Keratinocyte (primary cell): Measurements from ENCODE around the gene PLA2R1. TPM values are rescaled to one million over a fixed set of nuclear protein-coding genes. Genes with fewer than 3 reads are reported as not detected.
A peak's percentile ranks its signal among the peaks of the same experiment; 100 is the strongest.

Experiments
- DNase-seq: peaks from one replicate; pipeline ENCODE4 v3.0.0-alpha.2; 2011; ENCODE audit warnings: low read depth, missing footprints, low spot score
- FAIRE-seq: peaks from 2 replicates; lab custom pipeline; 2011; peaks lifted over from hg19 to GRCh38; lab: Jason Lieb, UNC
- H2AFZ ChIP-seq: 2 replicates; pipeline ENCODE4 v1.6.0; 2012; ENCODE audit warnings: low read length, control low read depth, inconsistent platforms; ENCODE audit not compliant: control insufficient read depth
- H3K27ac ChIP-seq: 2 replicates; pipeline ENCODE4 v1.5.1; 2011; ENCODE audit warnings: low read length; ENCODE audit not compliant: control insufficient read depth, insufficient read depth
- H3K27me3 ChIP-seq: 3 replicates; pipeline ENCODE4 v1.6.0; 2011; ENCODE audit warnings: low read length; ENCODE audit not compliant: control insufficient read depth, insufficient read depth; ENCODE audit errors: extremely low read depth
- H3K36me3 ChIP-seq, 2 experiments: 2 replicates in 1 of 2; 3 replicates in 1 of 2; pipeline ENCODE4 v1.5.1; 2011; ENCODE audit warnings: low read length in 2 of 2, mild to moderate bottlenecking in 1 of 2; ENCODE audit not compliant: control insufficient read depth in 2 of 2, insufficient read depth in 2 of 2; ENCODE audit errors: extremely low read depth in 1 of 2
- H3K4me1 ChIP-seq: 3 replicates; pipeline ENCODE4 v1.5.1; 2011; ENCODE audit warnings: low read length; ENCODE audit not compliant: control insufficient read depth, insufficient read depth; ENCODE audit errors: extremely low read depth
- H3K4me2 ChIP-seq: 3 replicates; pipeline ENCODE4 v1.6.0; 2011; ENCODE audit warnings: low read depth, low read length; ENCODE audit not compliant: control insufficient read depth, insufficient read depth; ENCODE audit errors: extremely low read depth
- H3K4me3 ChIP-seq, 3 experiments: fragments of 200-600 bp in 1 of 3; sonication (generic) in 1 of 3; 2 replicates in 2 of 3; 3 replicates in 1 of 3; pipeline ENCODE4 v1.5.1; 2011 to 2016; ENCODE audit warnings: low read length in 3 of 3, mild to moderate bottlenecking in 3 of 3, control low read depth in 2 of 3, inconsistent platforms in 1 of 3, low read depth in 1 of 3, mixed read lengths in 1 of 3, mixed run types in 1 of 3, moderate library complexity in 1 of 3; ENCODE audit not compliant: control insufficient read depth in 2 of 3, insufficient read depth in 2 of 3; ENCODE audit errors: extremely low read depth in 1 of 3
- H3K79me2 ChIP-seq: 2 replicates; pipeline ENCODE4 v1.6.0; 2012; ENCODE audit warnings: low read length; ENCODE audit not compliant: control insufficient read depth, insufficient read depth
- H3K9ac ChIP-seq: 3 replicates; pipeline ENCODE4 v1.6.0; 2011; ENCODE audit warnings: low read length; ENCODE audit not compliant: control insufficient read depth, insufficient read depth; ENCODE audit errors: extremely low read depth
- H3K9me1 ChIP-seq: 3 replicates; pipeline ENCODE4 v1.6.0; 2011; ENCODE audit warnings: low read length; ENCODE audit not compliant: control insufficient read depth, insufficient read depth; ENCODE audit errors: extremely low read depth
- H3K9me3 ChIP-seq: 2 replicates; pipeline ENCODE4 v1.5.1; 2012; ENCODE audit warnings: low read depth, low read length; ENCODE audit not compliant: control insufficient read depth
- H4K20me1 ChIP-seq: 3 replicates; pipeline ENCODE4 v1.6.0; 2011; ENCODE audit warnings: low read length; ENCODE audit not compliant: control insufficient read depth, insufficient read depth; ENCODE audit errors: extremely low read depth
- EZH2 ChIP-seq: IDR thresholded peaks from one replicate; pipeline ENCODE4 v1.6.1; 2012; ENCODE audit warnings: inconsistent platforms, mild to moderate bottlenecking, low read length, moderate library complexity
- dilution Hi-C: fragments of 300-500 bp; cut with MboI; formaldehyde crosslinking; loops from one replicate; pipeline ENCODE4 v1.7.0; 2020; ENCODE audit warnings: low sequenced_read_pairs; ENCODE audit not compliant: extremely low pct_ligation_motif_present
- polyA plus RNA-seq, 5 experiments: library from polyadenylated mRNA; depleted of rRNA in 3 of 5; stranded (reverse) in 3 of 5; stranded (forward) in 1 of 5; unstranded in 1 of 5; fragments of >200 nt; gene quantifications; 1 replicate in 1 of 5; 2 replicates in 3 of 5; 3 replicates in 1 of 5; pipeline versions ENCODE4 v1.2.1 to v1.2.3, GENCODE V29; 2011 to 2012; ENCODE audit warnings: missing spikeins in 2 of 5, low read depth in 1 of 5, low replicate concordance in 1 of 5
- TF ChIP-seq, protein P1 (sequence below), 3 experiments: IDR thresholded peaks in 1 of 3; conservative IDR thresholded peaks in 1 of 3; optimal IDR thresholded peaks in 1 of 3; 2 replicates in 2 of 3; 3 replicates in 1 of 3; pipeline versions ENCODE3 to v1.5.1; 2011; ENCODE audit warnings: low read length in 3 of 3, mild to moderate bottlenecking in 3 of 3, moderate library complexity in 2 of 3, control low read depth in 1 of 3, inconsistent platforms in 1 of 3; ENCODE audit not compliant: insufficient read depth in 2 of 3; ENCODE audit errors: extremely low read depth in 1 of 3

The PLA2R1 gene
- polyA plus RNA-seq, 1 donor (not counting 4 experiments of a cell fraction or from before 2014, with no cell fraction given): 12.3 TPM

DNA sequence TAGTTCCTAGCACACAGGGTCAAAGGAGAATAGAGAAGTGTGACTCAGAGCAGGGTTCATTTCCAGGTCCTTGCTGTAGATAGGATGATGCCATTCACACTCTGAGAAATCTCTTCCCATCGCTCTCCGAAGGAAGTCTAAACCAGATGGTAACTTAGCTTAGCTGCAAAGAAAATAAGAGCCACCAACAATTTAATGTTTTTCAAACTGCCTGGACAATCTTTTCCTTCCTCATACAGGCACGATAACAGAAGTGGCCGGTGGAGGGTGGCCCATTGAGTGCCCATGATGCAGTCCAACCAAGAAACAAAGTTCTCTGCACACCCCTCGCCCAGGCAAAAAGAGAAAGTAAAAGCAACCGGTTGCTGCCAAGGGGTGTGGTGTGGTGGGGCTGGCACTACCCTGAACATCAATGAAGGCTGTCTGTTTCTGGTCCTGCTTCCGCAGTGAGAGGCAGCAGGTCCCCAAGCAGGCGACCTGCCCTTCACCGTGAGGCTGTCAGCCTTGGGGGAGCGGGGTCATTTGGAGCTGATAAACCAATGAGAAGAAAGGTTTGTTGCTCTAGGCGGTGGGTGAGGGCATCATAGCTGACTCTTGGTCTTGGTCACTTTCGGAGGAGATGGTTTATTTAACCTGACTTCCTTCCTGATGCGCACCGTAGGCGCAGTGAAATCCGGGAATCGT lies 158.8 kb downstream of the PLA2R1 start:
- no peak for DNase-seq
- dilution Hi-C loops: no loop called here
- no peaks in the 10 kb centered on the region for H3K9me1 ChIP-seq
- no peaks in the 10 kb centered on the region for H3K9me3 ChIP-seq
- H4K20me1 ChIP-seq: no peaks in the 10 kb centered on the region
- no peak overlapping the region for H3K9ac ChIP-seq
- no peaks in the 10 kb centered on the region for H3K79me2 ChIP-seq
- H3K27me3 ChIP-seq: peaks cover 5% of the 10 kb centered on the region
- H2AFZ ChIP-seq: peak overlapping the region; percentile 62
- H3K4me2 ChIP-seq: peak overlapping the region; percentile 82
- no peak for FAIRE-seq
- peak overlapping the region in 2 of 3 experiments; percentile 1 to 32 for H3K4me3 ChIP-seq
- no peak overlapping the region for H3K27ac ChIP-seq
- TF ChIP-seq, protein P1, sequence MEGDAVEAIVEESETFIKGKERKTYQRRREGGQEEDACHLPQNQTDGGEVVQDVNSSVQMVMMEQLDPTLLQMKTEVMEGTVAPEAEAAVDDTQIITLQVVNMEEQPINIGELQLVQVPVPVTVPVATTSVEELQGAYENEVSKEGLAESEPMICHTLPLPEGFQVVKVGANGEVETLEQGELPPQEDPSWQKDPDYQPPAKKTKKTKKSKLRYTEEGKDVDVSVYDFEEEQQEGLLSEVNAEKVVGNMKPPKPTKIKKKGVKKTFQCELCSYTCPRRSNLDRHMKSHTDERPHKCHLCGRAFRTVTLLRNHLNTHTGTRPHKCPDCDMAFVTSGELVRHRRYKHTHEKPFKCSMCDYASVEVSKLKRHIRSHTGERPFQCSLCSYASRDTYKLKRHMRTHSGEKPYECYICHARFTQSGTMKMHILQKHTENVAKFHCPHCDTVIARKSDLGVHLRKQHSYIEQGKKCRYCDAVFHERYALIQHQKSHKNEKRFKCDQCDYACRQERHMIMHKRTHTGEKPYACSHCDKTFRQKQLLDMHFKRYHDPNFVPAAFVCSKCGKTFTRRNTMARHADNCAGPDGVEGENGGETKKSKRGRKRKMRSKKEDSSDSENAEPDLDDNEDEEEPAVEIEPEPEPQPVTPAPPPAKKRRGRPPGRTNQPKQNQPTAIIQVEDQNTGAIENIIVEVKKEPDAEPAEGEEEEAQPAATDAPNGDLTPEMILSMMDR (optimal IDR thresholded peaks at IDR 0.05 in 1 of 3, IDR thresholded peaks at IDR 0.05 in 1 of 3, conservative IDR thresholded peaks at IDR 0.05 in 1 of 3; ENCODE audit: extremely low read depth in 1 of 3, insufficient read depth in 2 of 3, low read length in 3 of 3): no peak
- TF ChIP-seq EZH2: no peak
- H3K4me1 ChIP-seq: peaks cover 4% of the 10 kb centered on the region
- no peaks in the 10 kb centered on the region for H3K36me3 ChIP-seq

DNA sequence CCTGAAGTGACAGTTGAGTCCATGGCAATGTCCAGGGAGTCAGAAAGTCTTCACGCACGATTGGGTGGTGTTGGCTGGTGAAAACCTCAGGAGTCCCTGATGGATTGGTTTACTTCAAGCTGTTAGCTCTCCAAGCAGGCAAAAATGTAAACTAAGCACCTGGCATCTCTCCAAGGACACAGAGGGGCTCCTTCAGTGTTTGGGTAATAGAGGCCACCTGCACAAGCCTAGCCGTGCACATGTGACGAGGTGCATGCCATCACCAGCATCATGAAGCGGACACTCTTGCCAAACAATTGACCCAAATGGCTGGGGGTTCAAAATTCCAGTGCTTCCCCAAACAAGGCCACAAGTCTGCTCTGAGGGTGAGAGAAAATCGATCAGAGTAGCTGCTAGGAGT lies 159.7 kb downstream of the PLA2R1 start:
- H3K36me3 ChIP-seq: no peaks in the 10 kb centered on the region
- no peak overlapping the region for H2AFZ ChIP-seq
- no peak overlapping the region for H3K4me3 ChIP-seq
- H3K27me3 ChIP-seq: peaks cover 5% of the 10 kb centered on the region
- no peak overlapping the region for H3K9ac ChIP-seq
- TF ChIP-seq EZH2: no peak
- TF ChIP-seq, protein P1 (optimal IDR thresholded peaks at IDR 0.05 in 1 of 3, IDR thresholded peaks at IDR 0.05 in 1 of 3, conservative IDR thresholded peaks at IDR 0.05 in 1 of 3; ENCODE audit: extremely low read depth in 1 of 3, insufficient read depth in 2 of 3, low read length in 3 of 3): no peak
- no peaks in the 10 kb centered on the region for H3K9me1 ChIP-seq
- H3K9me3 ChIP-seq: no peaks in the 10 kb centered on the region
- DNase-seq (no peak), FAIRE-seq (no peak)
- no peak overlapping the region for H3K27ac ChIP-seq
- H3K4me2 ChIP-seq: no peak overlapping the region
- dilution Hi-C loops: no loop called here
- peaks cover 4% of the 10 kb centered on the region for H3K4me1 ChIP-seq
- no peaks in the 10 kb centered on the region for H3K79me2 ChIP-seq
- H4K20me1 ChIP-seq: no peaks in the 10 kb centered on the region
